ENCODE measurements around the gene KAZN.

DNA sequence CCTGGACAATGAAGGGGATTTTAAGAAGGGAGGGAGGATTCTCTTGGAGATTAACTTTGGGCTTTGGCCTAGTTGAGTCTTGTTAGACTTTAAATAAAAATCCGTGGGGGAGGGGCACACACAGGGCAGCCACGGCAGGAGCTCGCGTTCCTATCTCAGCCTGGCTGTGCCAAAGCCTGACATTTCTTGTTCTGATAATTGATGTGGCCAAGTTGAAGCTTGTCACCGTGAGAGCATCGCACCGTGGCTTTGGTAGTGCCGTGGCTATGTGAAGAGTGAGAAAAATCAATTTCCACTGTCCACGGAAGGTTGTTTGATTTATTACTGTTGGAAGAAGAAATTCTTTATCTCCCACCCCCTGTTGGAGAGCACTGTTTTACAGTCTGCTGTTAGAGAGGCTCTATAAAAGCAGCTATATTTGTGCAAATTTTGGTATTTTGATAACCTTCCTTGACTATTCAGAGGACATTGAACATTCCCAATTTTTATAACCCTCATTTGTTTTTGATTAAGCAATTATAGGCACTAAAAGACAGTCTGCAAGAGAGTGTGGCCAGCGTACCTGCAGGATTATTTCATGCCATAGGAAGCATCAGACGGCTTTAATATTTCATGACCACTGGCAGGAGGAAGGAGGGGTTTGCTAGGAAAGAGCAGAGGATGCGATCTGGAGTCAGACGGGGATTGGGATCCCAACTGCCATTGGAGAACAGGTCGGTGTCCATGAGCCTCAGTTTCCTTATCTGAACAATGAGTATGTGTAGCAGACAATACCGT, 160.7 kb downstream of the KAZN start:
- TF ChIP-seq, protein P1, sequence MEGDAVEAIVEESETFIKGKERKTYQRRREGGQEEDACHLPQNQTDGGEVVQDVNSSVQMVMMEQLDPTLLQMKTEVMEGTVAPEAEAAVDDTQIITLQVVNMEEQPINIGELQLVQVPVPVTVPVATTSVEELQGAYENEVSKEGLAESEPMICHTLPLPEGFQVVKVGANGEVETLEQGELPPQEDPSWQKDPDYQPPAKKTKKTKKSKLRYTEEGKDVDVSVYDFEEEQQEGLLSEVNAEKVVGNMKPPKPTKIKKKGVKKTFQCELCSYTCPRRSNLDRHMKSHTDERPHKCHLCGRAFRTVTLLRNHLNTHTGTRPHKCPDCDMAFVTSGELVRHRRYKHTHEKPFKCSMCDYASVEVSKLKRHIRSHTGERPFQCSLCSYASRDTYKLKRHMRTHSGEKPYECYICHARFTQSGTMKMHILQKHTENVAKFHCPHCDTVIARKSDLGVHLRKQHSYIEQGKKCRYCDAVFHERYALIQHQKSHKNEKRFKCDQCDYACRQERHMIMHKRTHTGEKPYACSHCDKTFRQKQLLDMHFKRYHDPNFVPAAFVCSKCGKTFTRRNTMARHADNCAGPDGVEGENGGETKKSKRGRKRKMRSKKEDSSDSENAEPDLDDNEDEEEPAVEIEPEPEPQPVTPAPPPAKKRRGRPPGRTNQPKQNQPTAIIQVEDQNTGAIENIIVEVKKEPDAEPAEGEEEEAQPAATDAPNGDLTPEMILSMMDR (conservative IDR thresholded peaks at IDR 0.05; ENCODE audit: low read length), result no peak
- TF ChIP-seq EZH2phosphoT487 (IDR thresholded peaks at IDR 0.05; ENCODE audit: borderline replicate concordance), result no peak
